Kidney epithelial cell (primary cell): Measurements from ENCODE around the gene STPG2. TPM values are rescaled to one million over a fixed set of nuclear protein-coding genes. Genes with fewer than 3 reads are reported as not detected.
A peak's percentile ranks its signal among the peaks of the same experiment; 100 is the strongest.
"Not testable (repeated sequence)": the region's sequence is repeated elsewhere in the genome, so short reads cannot be mapped to it uniquely, and the experiment has no call there.

Source experiments
- DNase-seq: peaks from one replicate; pipeline ENCODE4 v3.0.0-alpha.2; 2010; ENCODE audit warnings: low read depth
- H3K27me3 ChIP-seq: 2 replicates; pipeline ENCODE4 v1.6.0; 2011; ENCODE audit warnings: low read length; ENCODE audit not compliant: control insufficient read depth, insufficient read depth
- H3K36me3 ChIP-seq: 2 replicates; pipeline ENCODE4 v1.5.1; 2011; ENCODE audit warnings: low read length; ENCODE audit not compliant: control insufficient read depth, insufficient read depth
- H3K4me3 ChIP-seq: 2 replicates; pipeline ENCODE4 v1.5.1; 2011; ENCODE audit warnings: low read depth, mild to moderate bottlenecking, control low read depth, low read length
- CTCF ChIP-seq: IDR thresholded peaks from 2 replicates; pipeline ENCODE4 v1.5.1; 2011; ENCODE audit warnings: mild to moderate bottlenecking, moderate library complexity, low read length, control low read depth, inconsistent platforms; ENCODE audit not compliant: insufficient read depth, poor library complexity, severe bottlenecking
- total RNA-seq: library from RNA; depleted of rRNA; stranded (reverse); fragments of >200 nt; gene quantifications from 2 replicates; pipeline ENCODE4 v1.2.3, GENCODE V29; 2015

The STPG2 gene
- total RNA-seq, 1 donor from 2014 or later: not detected

- no peak for TF ChIP-seq CTCF
- Histone ChIP-seq H3K36me3 (no peaks in the 10 kb centered on the region), H3K4me3 (no peak overlapping the region), H3K27me3 (no peaks in the 10 kb centered on the region)
- no peak for DNase-seq
Observed at GRCh38 chr4:97560009-97560408, 583.3 kb downstream of the STPG2 start.

- DNase-seq: no peak
- H3K27me3 ChIP-seq: no peaks in the 10 kb centered on the region
- H3K36me3 ChIP-seq: no peaks in the 10 kb centered on the region
- H3K4me3 ChIP-seq: no peak overlapping the region
- TF ChIP-seq CTCF: no peak
Observed at GRCh38 chr4:97558204-97558778, 585.0 kb downstream of the STPG2 start.

GRCh38 chr4:97550637-97551036, 592.6 kb downstream of the STPG2 start:
- not testable (repeated sequence) for H3K27me3 ChIP-seq, DNase-seq, H3K36me3 ChIP-seq, H3K4me3 ChIP-seq

GRCh38 chr4:97548943-97549583, 594.2 kb downstream of the STPG2 start:
- Histone ChIP-seq H3K36me3 (no peaks in the 10 kb centered on the region), H3K4me3 (no peak overlapping the region), H3K27me3 (no peaks in the 10 kb centered on the region)
- peak; percentile 6 for TF ChIP-seq CTCF
- no peak for DNase-seq

- Histone ChIP-seq H3K36me3 (no peaks in the 10 kb centered on the region), H3K4me3 (no peak overlapping the region), H3K27me3 (no peaks in the 10 kb centered on the region)
- DNase-seq: no peak
- TF ChIP-seq CTCF: no peak
Observed at GRCh38 chr4:97548186-97548585, 595.1 kb downstream of the STPG2 start.

GRCh38 chr4:97531351-97531750, 611.9 kb downstream of the STPG2 start:
- no peak for TF ChIP-seq CTCF
- no peak overlapping the region for H3K4me3 ChIP-seq
- no peak for DNase-seq
- H3K27me3 ChIP-seq: no peaks in the 10 kb centered on the region
- H3K36me3 ChIP-seq: no peaks in the 10 kb centered on the region
